Peyer's patch (tissue), 4 donors: ENCODE measurements around the gene ZNF177. TPM values are rescaled to one million over a fixed set of nuclear protein-coding genes. Genes with fewer than 3 reads are reported as not detected.

Source experiments
- DNase-seq, 3 donors: peaks; one replicate each; pipeline ENCODE4 v3.0.0-alpha.2; 2017 to 2019
- H3K27ac ChIP-seq, 4 donors: fragments of 200-600 bp; sonication (generic); one replicate each; pipeline ENCODE4 v1.5.1; 2016 to 2019
- H3K27me3 ChIP-seq, 2 donors: fragments of 200-600 bp; sonication (generic); one replicate each; pipeline ENCODE4 v1.5.1; 2019
- H3K36me3 ChIP-seq, 3 donors: fragments of 200-600 bp; sonication (generic); one replicate each; pipeline ENCODE4 v1.5.1; 2016 to 2019
- H3K4me1 ChIP-seq, 4 donors: fragments of 200-600 bp; sonication (generic); one replicate each; pipeline ENCODE4 v1.5.1; 2016 to 2019
- H3K4me3 ChIP-seq, 4 donors: fragments of 200-600 bp; sonication (generic); 1 replicate in 3 of 4; 2 replicates in 1 of 4; pipeline ENCODE4 v1.5.1; 2016 to 2019; ENCODE audit warnings: mild to moderate bottlenecking in 1 of 4
- H3K9me3 ChIP-seq, 4 donors: fragments of 200-600 bp; sonication (generic); one replicate each; pipeline ENCODE4 v1.5.1; 2016 to 2019; ENCODE audit warnings: mild to moderate bottlenecking in 1 of 4
- CTCF ChIP-seq, 6 experiments: fragments of 450-650 bp in 4 of 6; fragments of 200-600 bp in 2 of 6; sonication (generic) in 1 of 6; IDR thresholded peaks; one replicate each; pipeline ENCODE4 v1.5.1; 2017 to 2019; ENCODE audit warnings: antibody characterized with exemption in 6 of 6, mild to moderate bottlenecking in 3 of 6, moderate library complexity in 1 of 6
- POLR2A ChIP-seq, 2 donors: fragments of 450-650 bp; IDR thresholded peaks; one replicate each; pipeline ENCODE4 v1.5.1; 2017; ENCODE audit warnings: antibody characterized with exemption in 2 of 2, mild to moderate bottlenecking in 2 of 2, moderate library complexity in 2 of 2
- total RNA-seq, 4 donors: library from RNA; depleted of rRNA; stranded (reverse); fragments of >200 nt; gene quantifications; one replicate each; pipeline ENCODE4 v1.1.0, GENCODE V29; 2016

The ZNF177 gene
- total RNA-seq, 4 donors from 2014 or later, result 1.1 to 5.0 (median 1.3) TPM; not detected in 1

GRCh38 chr19:9323919-9324583, 38.8 kb upstream of the ZNF177 start, which contains the start of gene ZNF559:
Gene ZNF559 (plus strand): TSS chr19:9324179. CDS start chr19:9338550, 14,371 bp downstream.
- Histone ChIP-seq H3K27ac (peak within 1 kb of the TSS; percentile 79 to 86 (median 84)), H3K36me3 (peaks cover 0 to 4% (median 0%) of the 10 kb centered on the region in 3 donors), H3K27me3 (no peaks in the 10 kb centered on the region), H3K4me1 (peaks cover 0 to 4% (median 2%) of the 10 kb centered on the region in 4 donors), H3K9me3 (peaks cover 0 to 36% (median 4%) of the 10 kb centered on the region in 4 donors), H3K4me3 (peak within 1 kb of the TSS; percentile 63 to 83 (median 66))
- TF ChIP-seq POLR2A (IDR thresholded peaks at IDR 0.05) (no peak), CTCF (IDR thresholded peaks at IDR 0.05) (peak; percentile 35 to 43 (median 40))
- DNase-seq, result peak; percentile 88 to 97 (median 94)

GRCh38 chr19:9324584-9324962, 38.2 kb upstream of the ZNF177 start:
- DNase-seq, result no peak
- H3K4me3 ChIP-seq, result peak overlapping the region; percentile 63 to 83 (median 66)
- H3K27me3 ChIP-seq, result no peaks in the 10 kb centered on the region
- TF ChIP-seq CTCF (IDR thresholded peaks at IDR 0.05) (no peak), POLR2A (IDR thresholded peaks at IDR 0.05) (no peak)
- H3K36me3 ChIP-seq, result peaks cover 0 to 4% (median 0%) of the 10 kb centered on the region in 3 donors
- H3K27ac ChIP-seq, result peak overlapping the region; percentile 79 to 86 (median 84)
- peaks cover 0 to 41% (median 4%) of the 10 kb centered on the region in 4 donors for H3K9me3 ChIP-seq
- H3K4me1 ChIP-seq, result peaks cover 0 to 4% (median 2%) of the 10 kb centered on the region in 4 donors

GRCh38 chr19:9329999-9330398, 32.8 kb upstream of the ZNF177 start:
- H3K9me3 ChIP-seq, result peaks cover 0 to 80% (median 11%) of the 10 kb centered on the region in 4 donors
- TF ChIP-seq POLR2A (IDR thresholded peaks at IDR 0.05), result no peak
- TF ChIP-seq CTCF (IDR thresholded peaks at IDR 0.05), result no peak
- H3K27ac ChIP-seq, result no peak overlapping the region
- H3K27me3 ChIP-seq, result no peaks in the 10 kb centered on the region
- peaks cover 0 to 34% (median 0%) of the 10 kb centered on the region in 3 donors for H3K36me3 ChIP-seq
- DNase-seq, result no peak
- H3K4me1 ChIP-seq, result no peaks in the 10 kb centered on the region
- H3K4me3 ChIP-seq, result no peak overlapping the region

GRCh38 chr19:9342610-9343304, 20.1 kb upstream of the ZNF177 start:
- Histone ChIP-seq H3K4me1 (no peaks in the 10 kb centered on the region), H3K4me3 (no peak overlapping the region), H3K27me3 (no peaks in the 10 kb centered on the region), H3K9me3 (peaks cover 0 to 98% (median 38%) of the 10 kb centered on the region in 4 donors), H3K36me3 (peaks cover 0 to 66% (median 0%) of the 10 kb centered on the region in 3 donors), H3K27ac (no peak overlapping the region)
- no peak for TF ChIP-seq CTCF (IDR thresholded peaks at IDR 0.05)
- no peak for TF ChIP-seq POLR2A (IDR thresholded peaks at IDR 0.05)
- DNase-seq, result no peak

GRCh38 chr19:9345005-9345404, 17.8 kb upstream of the ZNF177 start:
- H3K4me3 ChIP-seq, result no peak overlapping the region
- no peak for DNase-seq
- no peak overlapping the region for H3K27ac ChIP-seq
- no peak for TF ChIP-seq CTCF (IDR thresholded peaks at IDR 0.05)
- TF ChIP-seq POLR2A (IDR thresholded peaks at IDR 0.05), result no peak
- H3K4me1 ChIP-seq, result no peaks in the 10 kb centered on the region
- H3K9me3 ChIP-seq, result peaks cover 0 to 92% (median 34%) of the 10 kb centered on the region in 4 donors
- H3K27me3 ChIP-seq, result no peaks in the 10 kb centered on the region
- peaks cover 0 to 47% (median 0%) of the 10 kb centered on the region in 3 donors for H3K36me3 ChIP-seq
